ENCODE measurements around the gene PHF21B.

The PHF21B gene

GRCh38 chr22:45019861-45020655 is 10.3 kb upstream of the PHF21B start:
- no peak for TF ChIP-seq CTCF (IDR thresholded peaks at IDR 0.05; ENCODE audit: low read depth, low read length, missing control alignments)
- no peak for DNase-seq (ENCODE audit: low read depth)
- H3K4me3 ChIP-seq (ENCODE audit: low read depth, low read length): no peak overlapping the region

DNA sequence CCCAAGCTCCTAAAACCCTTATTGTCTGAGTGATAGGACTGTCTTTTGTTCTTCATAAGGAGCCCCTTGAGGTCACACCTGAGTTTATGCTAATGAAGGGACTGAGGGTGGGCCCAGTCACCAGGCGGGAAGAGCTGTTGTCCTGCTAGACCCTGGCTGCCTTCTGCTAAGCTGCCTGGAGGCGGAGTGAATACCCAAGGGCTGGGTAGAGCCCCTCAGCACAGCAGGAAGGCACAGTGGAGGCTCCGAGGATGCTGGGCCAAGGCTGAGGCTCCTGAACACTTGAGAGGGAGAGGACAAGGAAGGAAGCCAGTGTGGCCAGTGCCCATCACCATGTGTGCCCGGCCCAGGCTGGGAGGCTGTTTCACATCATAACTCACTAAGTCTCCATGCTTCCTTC is 4.8 kb upstream of the PHF21B start:
- no peak for DNase-seq (ENCODE audit: low read depth)
- no peak overlapping the region for H3K4me3 ChIP-seq (ENCODE audit: low read depth, low read length)
- no peak for TF ChIP-seq CTCF (IDR thresholded peaks at IDR 0.05; ENCODE audit: low read depth, low read length, missing control alignments)

GRCh38 chr22:45013138-45013537 is 3.3 kb upstream of the PHF21B start:
- TF ChIP-seq CTCF (IDR thresholded peaks at IDR 0.05; ENCODE audit: low read depth, low read length, missing control alignments): no peak
- no peak overlapping the region for H3K4me3 ChIP-seq (ENCODE audit: low read depth, low read length)
- no peak for DNase-seq (ENCODE audit: low read depth)

DNA sequence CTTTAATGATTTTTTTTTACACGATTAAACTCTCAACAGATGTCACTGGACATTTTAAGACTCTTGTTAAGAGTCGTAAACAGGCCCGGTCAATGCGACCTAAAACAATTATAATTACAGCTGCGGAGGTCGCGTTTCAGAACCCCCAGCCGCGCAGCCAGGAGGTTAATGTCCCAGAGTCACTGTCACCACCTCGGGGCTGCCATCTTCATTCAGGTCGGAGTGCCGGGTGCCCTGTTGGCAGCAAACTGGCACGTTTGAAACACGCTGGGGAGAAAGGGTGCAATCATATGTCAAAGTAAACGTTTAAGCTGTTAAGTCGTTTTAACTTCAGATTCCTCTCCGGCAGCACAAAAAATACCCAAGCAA is 711 bp upstream of the PHF21B start:
- no peak for DNase-seq (ENCODE audit: low read depth)
- H3K4me3 ChIP-seq (ENCODE audit: low read depth, low read length): peak overlapping the region; percentile 40; the same call in 1 of the 2 replicates
- no peak for TF ChIP-seq CTCF (IDR thresholded peaks at IDR 0.05; ENCODE audit: low read depth, low read length, missing control alignments)

GRCh38 chr22:45008751-45009605 is 827 bp downstream of the PHF21B start:
- no peak for DNase-seq (ENCODE audit: low read depth)
- no peak for TF ChIP-seq CTCF (IDR thresholded peaks at IDR 0.05; ENCODE audit: low read depth, low read length, missing control alignments)
- H3K4me3 ChIP-seq (ENCODE audit: low read depth, low read length): no peak overlapping the region

- no peak overlapping the region for H3K4me3 ChIP-seq (ENCODE audit: low read depth, low read length)
- no peak for DNase-seq (ENCODE audit: low read depth)
- no peak for TF ChIP-seq CTCF (IDR thresholded peaks at IDR 0.05; ENCODE audit: low read depth, low read length, missing control alignments)
These were observed 1.6 kb downstream of the PHF21B start for GRCh38 chr22:45008186-45008681.
